WTC11 (cell line): Measurements from ENCODE around the gene STK32B. TPM values are rescaled to one million over a fixed set of nuclear protein-coding genes. Genes with fewer than 3 reads are reported as not detected.

Experiments used
- ATAC-seq: fragments of 200-7000 bp; cut with Tn5 transposase; 2 replicates; pipeline ENCODE4 v1.10.0; 2021; ENCODE audit warnings: mild to moderate bottlenecking, moderate library complexity
- CTCF ChIA-PET: fragments of 300-600 bp; sonication (Branson Sonifier 250); formaldehyde crosslinking; loops from one replicate; lab custom pipeline; 2021; ENCODE audit warnings: antibody characterized with exemption; lab: Charles Lee
- POLR2A ChIA-PET: fragments of 350-600 bp; sonication (Branson Sonifier 250); formaldehyde crosslinking; loops from one replicate; lab custom pipeline; 2021; ENCODE audit warnings: antibody characterized with exemption; lab: Charles Lee
- DNase-seq: peaks from one replicate; pipeline ENCODE4 v3.0.0; 2021; ENCODE audit warnings: low spot score
- H3K27ac Mint-ChIP-seq: 2 replicates; pipeline ENCODE4 v1.8.0; 2021; ENCODE audit warnings: mixed read lengths
- H3K27me3 Mint-ChIP-seq: 2 replicates; pipeline ENCODE4 v1.8.0; 2021; ENCODE audit warnings: low read depth, mild to moderate bottlenecking, moderate library complexity, mixed read lengths
- H3K36me3 Mint-ChIP-seq: 2 replicates; pipeline ENCODE4 v1.8.0; 2021; ENCODE audit warnings: mixed read lengths
- H3K4me1 Mint-ChIP-seq: 2 replicates; pipeline ENCODE4 v1.8.0; 2022; ENCODE audit warnings: mixed read lengths
- H3K4me3 Mint-ChIP-seq: 2 replicates; pipeline ENCODE4 v1.8.0; 2021; ENCODE audit warnings: mild to moderate bottlenecking, moderate library complexity, mixed read lengths
- H3K9me3 Mint-ChIP-seq: 2 replicates; pipeline ENCODE4 v1.8.0; 2021; ENCODE audit warnings: mixed read lengths
- AR ChIP-seq: fragments of 250-450 bp; sonication (Bioruptor Pico); IDR thresholded peaks from 2 replicates; pipeline ENCODE4 v1.9.0; 2021; ENCODE audit warnings: mild to moderate bottlenecking
- ATF2 ChIP-seq: sonication (generic); formaldehyde crosslinking; IDR thresholded peaks from 2 replicates; pipeline ENCODE4 v1.8.1; 2022; ENCODE audit warnings: low read depth, missing genetic modification reagents, borderline replicate concordance
- E2F1 ChIP-seq: sonication (generic); formaldehyde crosslinking; IDR thresholded peaks from 2 replicates; pipeline ENCODE4 v1.8.0; 2022; ENCODE audit warnings: mild to moderate bottlenecking, missing genetic modification reagents
- E2F4 ChIP-seq: sonication (generic); formaldehyde crosslinking; IDR thresholded peaks from 2 replicates; pipeline ENCODE4 v1.8.1; 2022; ENCODE audit warnings: low read depth, mild to moderate bottlenecking, moderate library complexity, missing genetic modification reagents, borderline replicate concordance
- ELF4 ChIP-seq: sonication (generic); formaldehyde crosslinking; IDR thresholded peaks from 2 replicates; pipeline ENCODE4 v1.8.1; 2022; ENCODE audit warnings: low read depth, mild to moderate bottlenecking, moderate library complexity, missing genetic modification reagents
- ETV6 ChIP-seq: sonication (generic); formaldehyde crosslinking; IDR thresholded peaks from 2 replicates; pipeline ENCODE4 v1.8.1; 2022; ENCODE audit warnings: mild to moderate bottlenecking, missing genetic modification reagents
- FOXJ3 ChIP-seq: sonication (generic); formaldehyde crosslinking; IDR thresholded peaks from 2 replicates; pipeline ENCODE4 v1.9.0; 2021; ENCODE audit warnings: missing genetic modification reagents, mild to moderate bottlenecking, borderline replicate concordance
- FOXK1 ChIP-seq: sonication (generic); formaldehyde crosslinking; IDR thresholded peaks from 2 replicates; pipeline ENCODE4 v1.8.0; 2022; ENCODE audit warnings: mild to moderate bottlenecking, moderate library complexity, missing genetic modification reagents
- GTF2I ChIP-seq: fragments of 250-450 bp; sonication (Bioruptor Pico); conservative IDR thresholded peaks from 2 replicates; pipeline ENCODE4 v1.4.0; 2021; ENCODE audit warnings: mild to moderate bottlenecking
- HMGXB4 ChIP-seq: sonication (generic); formaldehyde crosslinking; IDR thresholded peaks from 2 replicates; pipeline ENCODE4 v1.8.1; 2023; ENCODE audit warnings: mild to moderate bottlenecking, moderate library complexity, missing genetic modification reagents
- MLX ChIP-seq: sonication (generic); formaldehyde crosslinking; IDR thresholded peaks from 2 replicates; pipeline ENCODE4 v1.8.1; 2023; ENCODE audit warnings: mild to moderate bottlenecking, missing genetic modification reagents, moderate library complexity
- NFATC4 ChIP-seq: fragments of 250-450 bp; sonication (Bioruptor Pico); IDR thresholded peaks from 2 replicates; pipeline ENCODE4 v1.9.0; 2021; ENCODE audit warnings: mild to moderate bottlenecking
- NFE2L1 ChIP-seq: sonication (generic); formaldehyde crosslinking; IDR thresholded peaks from 2 replicates; pipeline ENCODE4 v1.8.1; 2023; ENCODE audit warnings: missing genetic modification reagents
- NR3C1 ChIP-seq: sonication (generic); formaldehyde crosslinking; conservative IDR thresholded peaks from 2 replicates; pipeline ENCODE4 v1.8.1; 2023; ENCODE audit warnings: low read depth, mild to moderate bottlenecking, missing genetic modification reagents
- PREB ChIP-seq: sonication (generic); formaldehyde crosslinking; IDR thresholded peaks from 2 replicates; pipeline ENCODE4 v1.8.1; 2022; ENCODE audit warnings: mild to moderate bottlenecking, missing genetic modification reagents, moderate library complexity, borderline replicate concordance
- SOX15 ChIP-seq: fragments of 250-450 bp; sonication (Bioruptor Pico); IDR thresholded peaks from 2 replicates; pipeline ENCODE4 v1.9.0; 2021; ENCODE audit warnings: mild to moderate bottlenecking
- SP1 ChIP-seq: sonication (generic); formaldehyde crosslinking; conservative IDR thresholded peaks from 2 replicates; pipeline ENCODE4 v1.8.1; 2022; ENCODE audit warnings: missing genetic modification reagents
- TCF7 ChIP-seq: sonication (generic); formaldehyde crosslinking; IDR thresholded peaks from 2 replicates; pipeline ENCODE4 v1.8.0; 2022; ENCODE audit warnings: mild to moderate bottlenecking, low read depth, missing genetic modification reagents, moderate library complexity
- TEAD4 ChIP-seq: sonication (generic); formaldehyde crosslinking; IDR thresholded peaks from 2 replicates; pipeline ENCODE4 v1.8.0; 2022; ENCODE audit warnings: mild to moderate bottlenecking, missing genetic modification reagents
- USF2 ChIP-seq: sonication (generic); formaldehyde crosslinking; IDR thresholded peaks from 2 replicates; pipeline ENCODE4 v1.8.1; 2023; ENCODE audit warnings: mild to moderate bottlenecking, missing genetic modification reagents, moderate library complexity
- ZNF263 ChIP-seq: sonication (generic); formaldehyde crosslinking; IDR thresholded peaks from 2 replicates; pipeline ENCODE4 v1.8.1; 2022; ENCODE audit warnings: low read depth, mild to moderate bottlenecking, moderate library complexity, missing genetic modification reagents
- ZNF317 ChIP-seq: sonication (generic); formaldehyde crosslinking; IDR thresholded peaks from 2 replicates; pipeline ENCODE4 v1.8.1; 2023; ENCODE audit warnings: low read depth, mild to moderate bottlenecking, moderate library complexity, missing genetic modification reagents, borderline replicate concordance
- ZNF396 ChIP-seq: fragments of 250-450 bp; sonication (Bioruptor Pico); IDR thresholded peaks from 2 replicates; pipeline ENCODE4 v1.8.0; 2021; ENCODE audit warnings: mild to moderate bottlenecking, moderate library complexity, borderline replicate concordance
- ZNF416 ChIP-seq: fragments of 250-450 bp; sonication (Bioruptor Pico); IDR thresholded peaks from 2 replicates; pipeline ENCODE4 v1.9.0; 2021; ENCODE audit warnings: mild to moderate bottlenecking, inconsistent platforms
- ZNF423 ChIP-seq: fragments of 250-450 bp; sonication (Bioruptor Pico); IDR thresholded peaks from 2 replicates; pipeline ENCODE4 v2.1.2; 2022; ENCODE audit warnings: mild to moderate bottlenecking, moderate library complexity
- ZNF671 ChIP-seq: fragments of 250-450 bp; sonication (Bioruptor Pico); IDR thresholded peaks from 2 replicates; pipeline ENCODE4 v1.8.0; 2021; ENCODE audit warnings: mild to moderate bottlenecking
- total RNA-seq: library from RNA; stranded (reverse); gene quantifications from 3 replicates; pipeline ENCODE4 v1.2.3, GENCODE V29; 2021

Gene STK32B
- total RNA-seq, 1 experiment from 2014 or later = 1.9 TPM

- ChIA-PET POLR2A (no interaction called here), CTCF (no interaction called here)
- Mint-ChIP-seq H3K27me3 (peaks cover 3% of the 10 kb centered on the region; the same call in 1 of the 2 replicates), H3K4me1 (peaks cover 7% of the 10 kb centered on the region), H3K36me3 (no peaks in the 10 kb centered on the region), H3K4me3 (no peak overlapping the region), H3K9me3 (peaks cover under 1% of the 10 kb centered on the region), H3K27ac (no peak overlapping the region)
- no peak for ATAC-seq
- TF ChIP-seq E2F4 (CRISPR knock-in tag) (no peak), ZNF671 (CRISPR knock-in tag) (no peak), MLX (CRISPR knock-in tag) (no peak), FOXJ3 (CRISPR knock-in tag) (no peak), AR (no peak), NFE2L1 (CRISPR knock-in tag) (no peak), NFATC4 (CRISPR knock-in tag) (no peak), PREB (no peak), ELF4 (CRISPR knock-in tag) (no peak), E2F1 (CRISPR knock-in tag) (no peak), ZNF263 (CRISPR knock-in tag) (no peak), ZNF396 (no peak), TEAD4 (CRISPR knock-in tag) (no peak), NR3C1 (no peak), GTF2I (CRISPR knock-in tag) (no peak), TCF7 (CRISPR knock-in tag) (no peak), SP1 (CRISPR knock-in tag) (no peak)
- DNase-seq = no peak
Measured at GRCh38 chr4:5368426-5368825, 317.1 kb downstream of the STK32B start.

GRCh38 chr4:5370286-5370685 is 319.0 kb downstream of the STK32B start:
- DNase-seq = no peak
- Mint-ChIP-seq H3K4me3 (no peak overlapping the region), H3K36me3 (peaks cover 4% of the 10 kb centered on the region; the same call in 1 of the 2 replicates), H3K27ac (no peak overlapping the region), H3K27me3 (peaks cover 7% of the 10 kb centered on the region), H3K4me1 (peaks cover 5% of the 10 kb centered on the region), H3K9me3 (peaks cover 11% of the 10 kb centered on the region)
- no peak for ATAC-seq
- CTCF ChIA-PET = no interaction called here
- POLR2A ChIA-PET = no interaction called here
- TF ChIP-seq USF2 (CRISPR knock-in tag) = no peak
- no peak for TF ChIP-seq HMGXB4 (CRISPR knock-in tag)
- no peak for TF ChIP-seq ZNF317 (CRISPR knock-in tag)
- TF ChIP-seq ZNF396 = no peak
- TF ChIP-seq ATF2 (CRISPR knock-in tag) = no peak
- no peak for TF ChIP-seq GTF2I (CRISPR knock-in tag)
- no peak for TF ChIP-seq FOXJ3 (CRISPR knock-in tag)
- no peak for TF ChIP-seq ETV6
- TF ChIP-seq FOXK1 (CRISPR knock-in tag) = no peak
- no peak for TF ChIP-seq ZNF423
- TF ChIP-seq SOX15 (CRISPR knock-in tag) = no peak
- TF ChIP-seq ZNF416 (CRISPR knock-in tag) = no peak
